ENCODE results near the gene FGFR1OP2. TPM values are rescaled to one million over a fixed set of nuclear protein-coding genes. Genes with fewer than 3 reads are reported as not detected.
"Not testable (repeated sequence)": the region's sequence is repeated elsewhere in the genome, so short reads cannot be mapped to it uniquely, and the experiment has no call there.

FGFR1OP2 gene
- 10 to 100 TPM; 49.1 to 50.5 TPM for total RNA-seq

DNA sequence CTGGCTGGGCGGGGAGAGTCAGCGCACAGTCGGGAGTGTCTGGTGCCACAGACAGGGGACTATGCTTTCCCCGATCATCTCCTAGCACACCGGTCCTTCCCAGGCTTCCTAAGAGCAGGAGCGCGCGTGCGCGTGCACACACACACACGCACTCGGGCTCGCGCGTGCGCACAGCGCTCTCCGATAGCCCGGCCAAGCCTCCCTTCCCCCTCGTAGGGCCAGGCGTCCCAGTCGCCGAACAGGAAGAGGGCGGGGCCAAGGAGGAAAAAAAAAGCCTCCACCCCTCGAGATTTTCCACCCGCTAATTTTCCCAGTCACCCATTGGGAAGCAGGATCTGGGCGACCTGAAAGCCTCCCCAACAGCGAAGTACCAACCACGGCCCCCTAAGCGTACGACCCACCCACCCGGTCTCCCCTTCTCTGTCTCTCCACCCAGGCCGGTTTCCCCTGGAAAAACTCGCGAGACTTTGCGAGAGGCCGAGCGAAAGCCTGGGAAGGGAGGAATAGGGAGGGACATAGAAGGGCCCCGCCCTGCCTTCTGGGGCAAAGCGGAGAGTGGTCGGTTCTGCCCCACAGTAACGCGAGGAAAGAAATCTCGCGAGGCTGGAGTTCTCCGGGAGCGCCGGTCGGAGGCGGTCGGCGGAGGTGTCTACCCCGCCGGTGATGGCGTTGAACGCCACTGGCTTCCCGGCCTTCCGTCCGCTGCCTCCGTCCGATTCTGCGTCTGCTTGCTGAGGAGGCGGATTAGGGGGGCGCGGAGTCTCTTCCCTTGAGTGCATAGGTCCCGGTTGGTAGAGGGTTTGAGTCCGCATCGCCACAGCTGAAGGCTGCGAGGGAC lies at the start of gene FGFR1OP2, which contains the start of gene INTS13:
TSS of gene FGFR1OP2 (plus strand) at position 608 of the 838 bp plus-strand sequence. CDS start 15,689 bp downstream, outside the sequence.
TSS of gene INTS13 (minus strand) at position 119 of the 838 bp plus-strand sequence. CDS start 1,178 bp downstream, outside the sequence.
- POLR2A ChIA-PET = interaction anchor here (0.8 kb wide), 1 partner anchor 312 kb away, joined by 3 read pairs; no protein-coding TSS in a partner anchor
- CTCF ChIA-PET = no interaction called here

GRCh38 chr12:26890784-26891183 lies 47.5 kb upstream of the FGFR1OP2 start:
- ChIA-PET CTCF (no interaction called here), POLR2A (no interaction called here)

- ChIA-PET CTCF (no interaction called here), POLR2A (no interaction called here)
Observed at GRCh38 chr12:26891704-26892103, 46.6 kb upstream of the FGFR1OP2 start.

DNA sequence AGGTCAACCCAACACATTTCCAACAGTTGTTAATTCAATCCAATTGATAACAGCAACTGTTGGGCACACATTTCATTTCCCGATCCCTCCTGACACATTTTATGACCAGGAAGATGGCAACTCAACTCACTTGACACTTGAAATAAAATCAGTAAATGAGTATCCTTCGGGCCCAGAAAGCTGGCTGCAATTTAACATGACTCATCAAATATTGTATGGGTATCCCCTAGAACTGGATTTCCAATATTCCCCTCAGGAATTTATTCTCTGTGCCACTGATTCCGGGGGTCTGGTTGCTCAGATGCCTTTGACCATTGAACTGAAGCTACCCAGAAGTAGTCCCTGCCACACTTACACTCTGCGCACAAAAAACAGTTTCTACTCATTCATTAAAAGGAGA lies 42.6 kb upstream of the FGFR1OP2 start:
- ChIA-PET POLR2A (no interaction called here), CTCF (interaction anchor here (2.0 kb wide), 1 partner anchor 10 kb away, joined by 6 read pairs; no protein-coding TSS in a partner anchor)

GRCh38 chr12:26896913-26897312 lies 41.4 kb upstream of the FGFR1OP2 start:
- CTCF ChIA-PET = interaction anchor here (2.0 kb wide), 1 partner anchor 12 kb away, joined by 6 read pairs; no protein-coding TSS in a partner anchor
- POLR2A ChIA-PET = no interaction called here

- CTCF ChIA-PET, POLR2A ChIA-PET: not testable (repeated sequence)
Observed at GRCh38 chr12:26903396-26903795, 34.9 kb upstream of the FGFR1OP2 start.

GRCh38 chr12:26906024-26906423 lies 32.2 kb upstream of the FGFR1OP2 start:
- ChIA-PET POLR2A (no interaction called here), CTCF (no interaction called here)

DNA sequence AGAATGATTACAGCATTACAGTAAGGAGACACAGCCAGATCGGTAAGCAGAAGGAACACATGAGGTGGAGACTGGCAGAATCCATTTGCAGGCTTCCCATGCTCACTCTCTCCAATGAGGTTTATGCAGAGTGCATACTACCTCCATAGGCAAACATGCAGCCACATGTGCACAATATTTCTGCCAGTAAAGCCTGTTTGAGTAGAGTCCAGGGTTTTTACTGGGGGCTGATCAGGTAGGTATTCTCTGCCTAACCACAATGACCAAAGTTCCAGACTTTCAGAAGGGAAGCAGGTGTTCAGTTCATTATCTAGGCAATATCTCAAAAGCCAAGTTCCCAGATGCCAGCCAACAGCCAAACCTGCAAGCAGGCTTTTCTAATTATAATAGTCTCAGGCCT lies 31.6 kb upstream of the FGFR1OP2 start:
- ChIA-PET POLR2A (no interaction called here), CTCF (no interaction called here)

DNA sequence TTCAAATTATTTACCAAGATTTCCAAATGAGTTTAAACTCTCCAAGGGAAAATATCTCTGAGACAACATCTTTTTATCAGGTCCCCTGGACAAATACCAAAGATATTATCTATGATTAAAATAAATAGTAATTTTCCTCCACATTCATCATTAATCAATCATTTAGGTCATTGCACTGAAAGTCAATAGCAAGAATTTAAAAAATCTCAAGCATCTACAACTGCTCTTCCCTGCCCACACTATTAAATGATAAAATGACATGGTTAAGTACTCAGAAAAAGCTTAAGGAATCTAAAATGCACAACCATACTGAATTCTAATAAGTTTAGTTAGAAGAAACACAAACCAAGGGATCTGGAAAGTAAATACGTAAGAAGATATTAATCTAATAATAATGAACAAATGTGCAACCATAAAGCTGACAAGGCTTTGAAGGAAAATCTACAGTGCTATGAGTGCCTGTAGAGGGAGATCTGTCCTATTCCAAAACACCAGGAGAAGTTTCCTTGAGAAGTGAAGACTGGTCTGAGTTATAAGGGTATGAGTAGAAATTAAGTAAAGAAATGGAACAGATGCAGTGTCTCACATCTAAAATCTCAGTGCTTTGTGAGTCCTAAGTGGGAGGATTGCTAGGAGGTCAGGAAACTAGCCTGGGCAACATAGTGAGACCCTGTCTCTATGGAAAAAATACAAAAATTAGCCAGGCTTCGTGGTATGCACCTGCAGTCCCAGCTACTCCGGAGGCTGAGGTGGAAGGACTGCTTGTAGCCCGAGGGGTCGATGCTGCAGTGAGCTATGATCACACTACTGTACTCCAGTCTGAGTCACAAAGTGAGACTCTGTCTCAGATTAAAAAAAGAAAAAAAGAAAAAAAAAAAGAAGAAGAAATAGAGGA lies 19.7 kb upstream of the FGFR1OP2 start:
- ChIA-PET POLR2A (no interaction called here), CTCF (no interaction called here)

GRCh38 chr12:26919216-26919555 lies 19.1 kb upstream of the FGFR1OP2 start:
- POLR2A ChIA-PET = no interaction called here
- CTCF ChIA-PET = no interaction called here

DNA sequence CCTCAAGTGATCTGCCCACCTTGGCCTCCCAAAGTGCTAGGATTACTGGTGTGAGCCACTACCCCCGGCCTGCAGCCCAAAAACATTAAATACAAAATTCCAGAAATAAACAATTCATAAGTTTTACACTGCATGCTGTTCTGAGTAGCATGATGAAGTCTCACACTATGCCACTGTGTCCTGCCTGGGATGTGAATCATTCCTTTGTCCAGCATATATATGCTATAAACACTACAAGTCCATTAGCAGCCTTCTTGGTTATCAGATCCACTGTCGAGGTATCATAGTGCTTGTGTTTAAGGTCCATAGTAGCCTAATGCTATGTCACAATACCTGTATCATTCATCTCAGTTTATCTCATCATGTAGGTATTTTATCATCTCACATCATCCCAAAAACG lies 16.4 kb upstream of the FGFR1OP2 start:
- POLR2A ChIA-PET = no interaction called here
- CTCF ChIA-PET = no interaction called here

DNA sequence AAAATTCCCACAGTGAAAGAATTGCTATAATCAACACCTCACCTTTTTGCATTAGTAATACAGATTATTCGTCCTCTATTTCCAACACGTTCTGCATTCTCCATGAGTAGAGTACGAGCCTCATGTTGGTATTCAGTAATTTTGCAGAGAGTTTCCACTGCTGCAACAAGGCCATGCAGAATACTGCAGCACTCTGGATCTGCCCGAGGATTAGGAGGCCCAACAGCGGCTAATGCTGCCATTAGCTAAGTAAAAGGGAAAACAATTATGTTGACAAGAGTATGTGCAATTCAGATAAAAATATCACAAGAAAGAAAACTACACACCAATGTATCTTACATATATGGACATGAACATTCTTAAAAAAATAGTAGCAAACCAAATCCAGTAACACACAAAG lies 9.6 kb upstream of the FGFR1OP2 start:
- CTCF ChIA-PET = no interaction called here

DNA sequence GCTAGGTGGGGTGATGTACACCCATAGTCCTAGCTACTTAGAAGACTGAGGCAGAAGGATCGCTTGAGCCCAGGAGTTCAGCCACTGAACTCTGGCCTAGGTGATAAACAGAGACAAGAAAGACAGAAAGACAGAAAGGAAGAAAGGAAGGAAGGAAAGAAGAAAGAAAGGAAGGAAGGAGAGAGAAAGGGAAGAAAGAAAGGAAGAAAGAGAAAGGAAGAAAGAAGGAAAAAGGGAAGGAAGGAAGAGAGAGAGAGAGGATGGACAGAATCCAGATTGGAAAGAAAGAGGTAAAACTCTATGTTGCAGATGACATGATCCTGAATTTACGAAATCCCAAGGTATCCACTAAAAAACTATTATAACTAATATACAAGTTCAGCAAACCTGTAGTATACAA lies 8.7 kb upstream of the FGFR1OP2 start:
- ChIA-PET POLR2A (interaction anchor here (0.7 kb wide), 1 partner anchor 13 kb away, joined by 4 read pairs; no protein-coding TSS in a partner anchor), CTCF (no interaction called here)

More for the DNA sequence above, 9.6 kb upstream of the FGFR1OP2 start:
- POLR2A ChIA-PET = no interaction called here

- ChIA-PET POLR2A (no interaction called here), CTCF (interaction anchor here (1.1 to 1.5 kb wide), 3 partner anchors 51 to 395 kb away, joined by 3 read pairs; partner anchors contain the start of gene TM7SF3)
Observed at GRCh38 chr12:26935636-26936378, 2.5 kb upstream of the FGFR1OP2 start.

DNA sequence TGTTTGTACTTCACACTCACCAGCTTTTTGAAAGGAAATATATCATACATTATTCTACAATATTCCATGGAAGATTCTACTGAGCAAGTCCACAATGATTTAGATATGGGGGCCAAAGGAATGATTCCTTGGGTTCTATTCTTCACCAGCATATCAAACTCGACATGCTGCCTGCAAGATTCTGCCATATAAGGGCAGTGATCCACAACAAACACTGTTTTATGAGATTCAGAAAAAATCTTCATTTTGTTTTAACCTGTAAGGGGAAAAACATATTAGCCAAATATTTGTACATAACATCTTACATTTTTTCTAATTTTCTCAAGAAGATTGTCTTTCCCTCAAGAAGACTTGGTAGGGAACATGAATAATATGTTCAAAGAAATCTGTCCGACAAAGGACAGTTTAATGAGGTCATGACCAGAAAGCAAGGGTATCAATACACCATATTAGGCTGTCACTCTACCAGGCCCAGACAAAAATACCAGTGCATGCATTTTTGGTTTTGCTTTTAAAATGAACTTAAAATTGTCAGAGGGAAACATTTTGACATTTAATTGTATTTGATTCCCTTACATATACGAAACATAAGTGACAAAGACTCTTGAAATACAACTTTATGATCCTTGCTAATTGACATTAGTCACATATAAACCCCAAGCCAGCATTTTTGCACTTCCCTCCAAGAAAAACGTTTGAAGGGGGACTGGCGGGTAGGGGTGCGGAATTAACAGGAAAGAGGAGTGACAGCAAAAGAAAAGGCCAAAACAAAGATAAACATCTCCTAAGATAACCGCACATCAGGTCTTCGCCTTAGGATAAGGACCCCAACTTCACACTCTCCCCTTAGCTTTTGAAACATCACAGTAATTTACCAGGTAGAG lies 1.5 kb upstream of the FGFR1OP2 start:
- POLR2A ChIA-PET = no interaction called here
- CTCF ChIA-PET = no interaction called here

- ChIA-PET POLR2A (no interaction called here), CTCF (no interaction called here)
Observed at GRCh38 chr12:26937443-26937862, 817 bp upstream of the FGFR1OP2 start.

DNA sequence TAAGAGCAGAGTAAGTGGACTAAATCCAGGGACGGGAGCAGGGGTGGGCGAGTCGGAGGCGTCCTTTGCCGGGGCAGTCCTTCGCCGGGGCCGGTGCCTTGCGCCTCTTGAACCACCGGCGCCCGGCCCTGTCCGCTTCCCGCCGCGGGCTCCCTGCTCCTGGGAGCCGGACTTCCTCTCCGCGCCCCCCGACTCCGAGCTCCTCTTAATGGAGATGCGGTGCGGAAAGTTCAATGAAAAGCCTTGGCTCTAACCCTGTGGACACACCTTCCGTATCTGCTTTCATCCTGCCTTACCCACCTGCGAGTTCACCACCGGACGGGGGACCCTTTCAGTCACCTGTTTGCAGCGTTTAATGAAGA lies 412 bp downstream of the FGFR1OP2 start:
- POLR2A ChIA-PET = interaction anchor here (0.8 kb wide), 1 partner anchor 311 kb away, joined by 3 read pairs; no protein-coding TSS in a partner anchor
- CTCF ChIA-PET = no interaction called here

DNA sequence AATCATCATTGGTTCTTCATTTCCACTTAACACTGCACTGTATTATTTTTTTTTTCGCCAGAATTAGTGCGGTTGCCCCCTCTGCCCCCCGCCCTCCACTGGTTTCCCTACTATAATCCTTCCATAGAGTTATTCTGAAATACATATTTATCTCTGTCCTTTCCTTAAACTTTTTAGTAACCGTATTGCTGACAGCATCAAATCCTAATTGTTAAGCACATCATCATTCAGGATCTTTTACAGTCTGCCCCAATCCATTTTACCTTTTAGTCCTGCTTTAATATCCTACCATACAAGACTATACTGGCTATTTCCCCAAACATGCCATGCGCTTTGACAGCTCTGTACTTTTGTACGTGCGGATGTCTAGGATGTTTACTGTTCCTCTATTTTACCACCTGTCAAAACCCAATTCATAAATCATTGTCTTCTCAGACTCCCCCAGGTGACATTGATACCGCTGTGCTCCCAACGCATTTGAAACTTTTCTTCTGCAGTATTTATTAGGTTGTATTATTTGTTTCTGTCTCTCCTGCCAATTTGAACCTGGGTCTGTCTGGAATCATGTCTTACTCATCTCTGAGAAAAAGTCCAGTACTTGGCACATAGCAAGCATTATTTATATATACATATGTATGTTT lies 1.0 kb downstream of the FGFR1OP2 start:
- POLR2A ChIA-PET = interaction anchor here (0.8 kb wide), 1 partner anchor 310 kb away, joined by 3 read pairs; no protein-coding TSS in a partner anchor
- CTCF ChIA-PET = no interaction called here
